NCI-H146 treated with DMSO at 0.1 percent for 48 hours (cell line): ENCODE results near the gene GPR18.

Source experiments
- DNase-seq: peaks from one replicate; lab custom pipeline; 2025; ENCODE audit not compliant: unreplicated experiment; lab: John Stamatoyannopoulos, UW

Gene GPR18

DNA sequence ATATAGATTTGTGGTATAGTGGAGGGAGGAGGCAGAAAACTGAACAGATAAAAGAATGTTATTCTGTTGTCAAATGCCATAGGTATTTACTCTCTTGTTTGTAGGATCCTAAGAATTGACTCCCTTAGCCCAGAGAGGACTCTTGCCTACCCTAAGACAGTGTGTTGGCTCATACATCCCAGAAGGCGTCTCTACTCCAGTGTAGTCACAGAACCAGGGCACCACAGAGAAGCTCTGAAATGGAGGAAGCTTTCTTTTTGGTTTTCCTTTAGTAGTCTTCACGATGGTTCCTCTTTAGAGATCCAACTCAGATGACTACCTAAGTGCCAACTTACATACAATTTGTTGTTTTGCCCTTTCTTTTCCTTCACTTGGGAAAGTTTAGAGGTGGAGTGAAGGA, 35.0 kb upstream of the GPR18 start:
- no peak for DNase-seq

DNA sequence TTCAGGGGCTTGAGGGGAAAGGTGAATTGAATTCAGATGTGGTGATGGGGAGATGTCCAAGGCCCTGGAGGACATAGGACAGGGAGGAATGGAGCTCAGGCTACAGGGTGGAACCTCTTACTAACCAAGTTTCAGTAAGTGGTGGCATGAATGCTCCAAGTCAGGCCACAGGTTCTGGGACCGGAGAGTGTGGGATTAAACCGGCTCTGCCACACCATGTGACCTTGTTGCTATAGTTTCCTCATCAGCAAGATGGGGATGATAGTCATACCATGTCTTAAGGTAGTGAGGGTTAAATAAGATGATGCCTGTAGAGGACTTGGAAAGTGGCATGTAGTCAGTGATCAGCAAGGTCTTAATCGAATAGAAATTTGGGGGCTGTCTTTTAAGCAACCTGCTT, 32.7 kb upstream of the GPR18 start:
- no peak for DNase-seq

DNA sequence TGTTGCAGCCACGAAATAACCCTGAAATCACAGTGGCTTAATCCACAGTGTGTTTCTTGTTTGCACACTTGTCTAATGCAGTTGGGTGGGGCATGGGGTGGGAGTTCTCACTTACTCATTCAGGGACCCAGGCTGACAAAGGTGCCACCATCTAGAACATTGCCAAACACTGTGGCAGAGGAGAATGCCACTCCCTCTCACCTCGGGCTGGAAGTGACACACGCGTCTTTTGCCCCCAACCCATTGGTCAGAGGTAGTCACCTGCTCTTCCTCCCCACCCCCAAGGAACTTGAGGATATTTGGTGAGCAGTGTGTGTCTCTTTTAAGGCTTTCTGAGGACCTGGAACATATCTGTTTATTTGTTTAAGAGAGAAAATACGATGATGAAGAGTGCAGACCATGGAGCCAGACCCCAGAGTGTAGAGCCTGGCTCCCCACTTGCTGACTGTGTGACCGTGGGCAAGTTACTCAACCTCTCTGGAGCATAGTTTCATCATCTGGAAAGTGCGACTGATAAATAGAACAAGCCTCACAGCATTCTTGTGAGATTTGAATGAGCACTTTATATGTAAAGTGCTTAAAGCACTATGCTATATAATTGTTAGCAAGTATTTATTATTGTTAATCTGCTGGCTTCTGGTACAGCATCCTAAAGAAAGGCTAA, 31.6 kb upstream of the GPR18 start:
- DNase-seq = no peak

DNA sequence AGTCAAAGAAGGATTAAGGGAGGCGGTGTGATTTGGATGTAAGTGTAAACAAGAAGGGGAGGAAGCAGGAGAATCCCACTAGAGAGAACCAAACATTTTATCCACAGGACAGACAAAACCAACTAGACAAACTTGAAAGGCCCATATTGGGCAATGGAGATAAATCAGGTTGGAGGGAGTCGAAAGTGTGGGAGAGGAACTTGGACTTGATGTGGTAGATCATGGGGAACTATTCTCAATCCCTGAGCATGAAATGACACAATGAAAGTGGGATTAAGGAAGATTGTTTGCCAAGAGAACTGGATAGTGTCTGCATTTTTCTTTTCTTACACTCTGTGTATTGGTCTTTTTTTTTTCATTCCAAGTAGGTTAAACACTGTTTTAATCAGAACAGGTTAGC, 31.1 kb upstream of the GPR18 start:
- no peak for DNase-seq

DNA sequence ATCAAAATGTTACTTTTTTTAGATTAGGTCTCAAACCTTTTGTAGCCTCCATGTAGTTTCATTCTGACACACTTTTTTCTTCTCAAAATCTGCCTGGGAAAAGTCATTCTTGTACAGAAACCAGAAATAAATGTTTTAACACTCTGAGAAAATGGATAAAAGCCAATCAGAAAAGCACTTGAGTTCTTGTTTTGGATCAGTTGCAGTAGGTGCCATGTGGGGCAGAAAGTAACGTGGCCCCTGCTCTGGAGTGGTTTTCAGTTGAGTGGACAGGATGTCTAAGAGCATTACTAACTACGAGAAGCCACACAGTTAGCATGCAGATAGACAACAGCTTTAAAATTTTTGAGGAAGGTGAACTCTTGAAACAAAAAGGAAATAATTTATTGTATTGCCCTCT, 29.9 kb upstream of the GPR18 start:
- no peak for DNase-seq

DNA sequence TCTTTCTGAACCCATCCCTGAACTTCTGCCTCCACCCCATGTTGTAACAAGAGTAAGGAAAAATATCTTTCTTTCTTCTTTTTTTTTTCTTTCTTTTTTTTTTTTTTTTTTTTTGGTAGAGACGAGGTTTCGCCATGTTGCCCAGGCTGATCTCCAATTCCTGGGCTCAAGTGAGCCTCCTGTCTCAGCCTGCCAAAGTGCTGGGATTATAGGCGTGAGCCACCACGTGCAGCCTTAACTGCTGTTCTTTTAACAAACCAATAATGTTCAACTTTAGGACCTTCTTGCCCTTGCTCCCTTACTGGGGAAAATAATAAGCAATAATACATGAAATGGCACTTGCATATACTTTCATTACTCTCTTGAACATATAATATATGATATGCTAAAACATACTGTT, 29.4 kb upstream of the GPR18 start:
- no peak for DNase-seq

DNA sequence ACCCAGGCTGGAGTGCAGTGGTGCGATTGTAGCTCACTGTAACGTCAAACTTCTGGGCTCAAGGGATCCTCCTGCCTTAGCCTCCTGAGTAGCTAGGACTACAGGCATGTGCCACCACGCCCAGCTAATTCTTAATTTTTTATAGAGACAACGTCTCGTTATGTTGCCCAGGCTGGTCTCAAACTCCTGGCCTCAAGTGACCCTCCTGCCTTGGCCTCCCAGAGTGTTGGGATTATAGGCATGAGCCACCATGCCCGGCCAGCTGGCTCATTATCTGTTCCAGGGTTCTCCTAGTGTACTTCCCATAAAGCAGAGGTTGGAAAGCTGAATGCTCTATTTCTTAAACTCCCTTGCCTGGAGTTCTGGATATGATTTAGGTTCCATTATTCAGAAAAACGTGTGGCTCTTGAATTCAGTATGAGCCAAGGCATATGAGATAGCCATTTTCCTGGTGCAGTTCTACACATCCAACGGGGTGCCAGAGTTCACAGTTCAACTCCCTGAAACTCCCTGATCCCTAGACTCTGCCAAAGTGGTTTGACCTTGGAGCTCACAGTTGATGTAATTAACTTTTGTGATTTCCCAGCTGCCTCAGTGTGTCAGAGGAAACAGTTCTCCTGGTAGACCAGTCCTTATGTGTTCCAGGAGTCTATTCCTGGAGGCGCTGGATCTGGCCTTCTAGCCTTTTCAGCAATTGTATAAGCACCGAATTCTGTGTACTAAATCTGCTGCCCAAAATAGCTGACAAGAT, 27.4 kb upstream of the GPR18 start:
- no peak for DNase-seq

DNA sequence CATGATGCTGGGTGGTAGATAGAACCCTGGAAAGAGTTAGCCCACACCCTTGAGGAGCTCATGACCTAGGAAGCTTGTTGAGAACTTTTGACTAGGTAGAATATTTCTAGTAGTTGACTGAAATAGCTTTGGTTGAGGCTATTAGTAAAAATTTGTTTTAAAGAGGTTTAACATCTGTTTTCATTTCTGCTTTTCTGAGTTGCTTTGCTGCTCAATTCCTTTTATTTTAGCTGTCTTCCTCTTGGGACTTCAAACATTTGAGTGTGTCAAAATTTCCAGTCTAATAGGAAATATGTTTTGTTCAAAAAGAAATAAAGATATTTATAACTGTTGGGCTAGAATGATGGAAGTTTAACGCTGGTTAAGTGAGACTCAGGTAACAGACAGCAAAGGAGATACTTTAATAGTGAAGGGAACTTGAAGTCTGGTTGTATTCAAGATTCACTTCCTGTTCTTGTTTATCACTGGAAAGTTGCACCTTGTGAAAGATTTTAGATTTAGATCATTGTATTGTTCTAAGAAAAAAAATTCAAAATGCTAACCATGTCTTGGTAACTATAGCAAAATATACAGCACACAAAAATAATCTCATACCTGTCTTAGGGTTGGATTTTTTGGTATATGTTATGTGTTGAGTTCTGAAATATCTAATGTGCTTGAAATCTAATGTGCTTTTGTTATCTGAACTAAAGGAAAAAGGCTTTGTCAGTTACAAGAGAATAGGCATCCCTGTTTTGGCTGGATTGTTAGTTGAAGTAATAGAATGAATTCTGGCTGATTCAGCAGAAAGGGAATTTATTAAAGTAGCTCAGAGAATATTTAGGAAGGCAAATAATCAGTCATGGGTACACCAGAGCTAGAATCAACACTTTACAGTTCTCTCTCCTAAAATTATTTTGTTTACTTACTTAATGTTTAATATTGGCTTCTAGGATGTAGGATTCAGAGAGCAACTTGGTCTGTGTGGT, 24.4 kb upstream of the GPR18 start:
- DNase-seq = no peak

DNA sequence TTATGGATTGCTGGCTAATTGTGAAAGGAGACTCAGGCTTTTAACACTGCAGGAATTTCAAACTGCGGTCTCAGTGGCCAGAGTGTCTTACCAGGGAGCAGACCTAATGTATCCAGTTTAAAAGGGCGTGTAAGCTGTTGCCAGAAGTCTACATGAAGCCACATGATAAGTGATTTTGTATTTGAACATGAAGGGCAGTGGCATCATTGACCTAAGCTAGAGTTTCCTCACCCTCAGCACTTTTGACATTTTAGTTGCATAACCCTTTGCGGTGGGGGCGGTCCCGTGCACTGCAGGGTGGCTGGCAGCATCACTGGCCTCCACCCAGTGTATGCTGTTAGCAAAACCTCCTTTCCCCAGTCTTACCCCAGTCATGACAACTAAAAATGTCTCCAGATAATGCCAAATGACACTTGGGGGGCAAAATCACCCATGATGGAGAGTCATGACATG, 23.7 kb upstream of the GPR18 start:
- DNase-seq = no peak

DNA sequence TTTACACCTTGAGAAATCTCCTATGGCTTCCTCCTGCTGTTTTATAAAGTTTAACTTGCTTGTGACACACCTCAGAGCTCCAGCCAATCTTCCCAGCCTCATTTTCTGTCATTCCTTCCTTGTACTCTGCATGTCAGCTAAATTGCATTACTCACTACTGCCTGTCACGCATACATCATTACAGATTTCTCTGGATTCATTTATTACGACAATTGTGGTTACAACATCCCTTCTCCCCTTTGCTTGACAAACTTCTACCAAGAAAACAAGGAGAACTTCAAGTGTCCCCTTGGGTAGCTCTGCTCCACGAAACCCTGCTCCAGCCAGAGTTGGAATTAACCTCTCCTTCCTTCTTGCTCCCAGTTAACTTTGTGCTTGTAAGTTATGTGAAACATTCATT, 22.0 kb upstream of the GPR18 start:
- no peak for DNase-seq

DNA sequence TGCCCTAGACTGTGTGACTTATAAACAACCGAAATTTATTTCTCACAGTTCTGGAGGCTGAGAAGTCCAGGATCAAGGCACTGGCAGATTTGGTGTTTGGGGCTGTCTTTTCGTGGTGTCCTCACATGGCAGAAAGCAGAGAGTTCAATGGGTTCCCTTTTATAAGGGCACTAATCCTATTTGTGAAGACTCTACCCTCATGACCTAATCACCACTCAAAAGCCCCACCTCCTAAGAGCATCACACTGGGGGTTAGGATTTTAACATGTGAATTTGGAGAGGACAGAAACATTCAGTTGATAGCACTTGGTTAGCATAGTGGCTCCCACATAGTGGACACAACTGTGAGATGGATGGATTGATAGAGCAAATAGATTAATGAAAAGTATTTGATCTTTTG, 21.5 kb upstream of the GPR18 start:
- no peak for DNase-seq

DNA sequence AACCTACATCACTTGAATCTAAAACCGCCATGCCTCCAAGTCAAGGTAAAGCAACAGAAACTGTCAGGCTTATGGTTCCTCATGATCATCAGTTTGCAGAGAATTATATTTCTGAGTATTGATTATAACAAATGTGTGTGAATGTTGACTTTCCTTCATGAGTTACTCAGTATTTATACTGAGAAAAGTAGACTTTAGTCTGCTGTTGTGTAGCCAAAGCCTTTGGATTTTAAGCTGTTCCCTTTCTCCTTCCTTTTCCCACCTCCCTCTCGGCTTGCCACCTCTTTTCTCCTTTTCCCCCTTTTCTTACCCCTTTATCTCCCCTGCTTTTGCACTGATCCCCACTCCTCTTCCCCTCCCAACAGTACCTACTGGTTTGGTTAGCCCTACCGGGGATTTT, 20.7 kb upstream of the GPR18 start:
- no peak for DNase-seq

DNA sequence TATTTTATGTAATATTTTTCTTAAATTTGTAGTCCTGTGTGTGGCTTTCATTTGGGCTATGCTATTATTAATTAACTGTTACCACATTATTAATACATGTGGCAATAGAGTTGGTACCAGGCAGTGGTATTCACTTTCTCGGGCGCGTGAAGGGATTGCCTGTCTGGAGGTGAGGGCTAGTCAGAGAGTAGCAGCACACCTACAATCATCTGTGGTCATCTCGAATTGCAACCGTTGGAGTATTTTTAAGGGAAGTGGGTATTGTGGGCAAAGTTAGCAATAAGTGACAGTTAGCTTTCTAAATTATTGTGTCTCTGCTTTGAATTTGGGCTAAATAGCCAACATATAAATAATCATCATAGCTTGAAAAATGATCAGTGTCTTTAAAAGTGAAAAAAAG, 20.0 kb upstream of the GPR18 start:
- DNase-seq = no peak

DNA sequence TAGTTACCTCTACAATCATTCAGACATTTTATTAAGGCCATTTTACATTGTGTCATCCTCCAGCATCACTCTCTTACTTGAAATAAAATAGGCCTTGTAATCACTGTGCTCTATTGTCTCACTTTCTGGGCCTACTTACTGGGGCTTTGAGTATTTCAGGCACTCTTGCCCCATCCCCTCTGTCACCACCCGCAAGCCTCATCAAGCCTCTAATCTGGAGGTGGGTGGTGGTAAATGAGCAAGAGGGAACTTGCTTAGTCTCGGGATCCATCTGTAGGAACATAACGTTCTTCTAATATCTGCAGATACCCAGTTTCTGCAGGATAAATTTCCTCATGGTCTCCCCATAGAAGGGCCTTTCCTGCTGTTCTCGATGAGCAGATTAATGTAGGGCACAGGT, 19.4 kb upstream of the GPR18 start:
- DNase-seq = no peak

DNA sequence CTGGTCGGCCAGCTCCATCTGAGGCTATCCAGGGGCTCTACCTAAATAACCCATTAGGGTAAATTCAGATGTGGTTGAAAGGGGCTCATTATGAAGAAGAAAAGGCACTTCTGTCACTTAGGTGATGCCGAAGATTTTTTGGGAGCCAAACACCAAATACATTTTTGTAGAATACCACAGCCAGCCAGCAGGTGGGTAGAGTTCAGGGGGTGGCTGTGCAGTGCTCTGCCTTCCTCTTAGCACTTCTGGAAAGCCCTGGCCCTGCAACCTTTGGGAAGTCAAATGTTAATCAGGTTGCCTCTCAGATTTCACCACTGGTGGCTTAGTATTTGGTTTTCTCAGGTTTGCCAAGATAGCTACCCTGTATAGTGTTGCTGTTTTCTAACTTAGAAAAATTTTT, 18.5 kb upstream of the GPR18 start:
- no peak for DNase-seq

DNA sequence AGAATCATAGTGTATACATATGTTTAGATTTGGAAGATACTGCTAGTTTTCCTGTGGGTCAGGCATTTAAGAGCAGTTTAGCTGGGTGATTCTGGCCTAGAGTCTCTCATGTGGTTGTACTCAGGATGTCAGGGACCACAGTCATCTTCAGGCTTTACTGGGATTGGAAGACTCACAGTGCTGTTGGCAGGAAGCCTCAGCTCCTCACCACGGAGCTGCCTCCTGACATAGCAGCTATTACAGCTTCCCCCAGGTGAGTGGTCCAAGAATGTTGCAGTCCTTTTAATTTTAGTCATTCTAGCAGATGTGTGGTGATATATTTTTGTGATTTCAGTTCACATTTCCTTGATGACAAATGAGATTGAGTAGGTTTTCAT, 16.9 kb upstream of the GPR18 start:
- DNase-seq = no peak

DNA sequence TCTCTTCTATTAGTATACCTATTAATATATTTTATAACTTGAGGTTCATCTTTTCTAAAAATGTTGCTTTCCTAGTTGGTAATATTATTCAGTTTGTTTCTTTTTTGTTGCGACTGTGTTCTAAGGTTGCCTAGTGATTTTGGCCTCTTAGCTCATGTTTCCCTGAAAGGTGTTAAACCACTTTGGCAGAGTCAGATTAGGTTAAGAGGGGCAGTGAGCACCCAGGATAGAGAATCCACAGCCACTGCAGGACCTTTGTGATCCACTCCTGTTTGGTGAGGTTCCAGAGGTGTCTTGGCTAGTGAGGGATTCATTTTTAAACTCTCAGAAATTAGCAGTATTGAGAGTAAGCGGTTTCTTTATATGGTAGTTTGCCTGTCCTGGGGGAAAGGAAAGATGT, 14.9 kb upstream of the GPR18 start:
- no peak for DNase-seq

DNA sequence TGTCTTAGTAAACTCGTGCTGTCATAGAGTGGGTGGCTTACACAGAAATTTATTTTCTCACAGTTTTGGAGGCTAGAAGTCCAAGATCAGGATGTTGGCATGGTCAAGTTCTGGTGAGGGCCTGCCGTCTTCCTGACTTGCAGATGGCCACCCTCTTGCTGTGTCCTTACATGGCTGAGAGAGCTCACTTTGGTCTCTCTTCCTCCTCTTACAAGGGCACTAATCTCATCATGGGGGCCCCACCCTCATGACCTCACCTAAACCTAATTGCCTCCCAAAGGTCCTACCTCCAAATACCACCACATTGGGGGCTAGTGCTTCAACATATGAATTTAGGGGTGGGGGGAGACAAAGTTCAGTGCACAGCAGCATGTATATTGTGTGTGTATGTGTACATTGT, 14.3 kb upstream of the GPR18 start:
- no peak for DNase-seq

DNA sequence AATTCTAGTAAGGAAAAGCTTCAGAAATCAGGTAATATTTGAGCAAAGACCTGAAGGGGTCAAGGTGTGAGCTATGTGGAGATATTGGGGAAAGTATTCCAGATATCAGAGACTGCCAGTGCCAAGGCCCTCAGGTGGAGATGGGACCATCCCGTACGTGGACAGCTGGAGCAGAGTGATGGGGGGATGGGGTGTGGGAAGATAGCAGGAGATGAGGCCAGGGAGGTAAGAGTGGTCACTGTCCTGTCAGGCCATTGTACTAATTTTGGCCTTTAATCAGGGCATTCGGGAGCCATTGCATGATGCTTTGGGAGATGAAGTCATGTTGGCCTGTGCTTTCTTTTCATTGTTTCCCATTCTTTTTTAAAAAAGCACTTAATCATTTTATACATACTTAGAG, 13.1 kb upstream of the GPR18 start:
- DNase-seq = no peak

DNA sequence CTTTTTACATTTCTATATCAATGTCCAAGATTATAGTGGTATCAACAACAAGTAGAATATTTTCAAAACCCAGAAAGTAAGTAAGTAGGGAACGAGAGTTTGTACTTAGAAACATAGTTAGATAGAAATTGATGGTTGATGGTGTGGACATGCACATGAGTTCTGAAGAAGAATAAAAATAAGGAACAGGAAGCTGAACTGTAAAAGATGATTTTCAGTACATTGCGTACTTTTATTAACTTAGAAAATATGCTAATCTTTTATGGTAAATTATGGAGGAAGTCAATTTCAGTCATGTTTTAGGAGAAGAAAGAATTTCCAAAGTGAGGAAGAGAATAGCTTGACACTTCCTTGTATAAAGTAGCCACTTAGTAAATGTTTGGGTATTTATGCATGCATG, 12.3 kb upstream of the GPR18 start:
- no peak for DNase-seq

DNA sequence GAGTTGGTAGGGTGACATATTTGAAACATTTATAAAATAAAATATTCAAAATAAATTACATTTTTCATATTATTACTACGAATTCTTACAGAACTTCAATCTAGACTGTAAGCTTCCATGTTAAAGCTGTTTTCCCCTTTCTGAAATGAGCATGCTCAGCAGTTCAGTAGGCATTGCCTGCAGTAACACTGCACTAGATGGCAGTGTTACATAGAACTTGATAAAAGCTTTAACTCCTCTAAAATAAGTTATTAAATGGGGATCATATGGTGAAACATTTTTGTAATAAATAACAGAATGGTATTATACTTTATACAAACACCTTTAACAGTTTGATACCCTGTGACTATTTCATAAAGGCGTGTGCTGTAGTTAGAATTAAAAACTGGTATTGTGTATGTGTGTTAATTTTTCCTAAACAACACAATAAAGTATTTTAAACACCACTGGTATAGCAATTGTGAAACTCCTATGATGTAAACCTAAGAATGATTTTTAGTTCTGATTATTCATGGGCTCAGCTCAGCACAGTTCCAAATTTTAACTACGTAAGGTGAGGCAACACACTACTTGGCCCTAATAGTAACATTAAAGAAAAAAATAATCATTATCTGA, 11.6 kb upstream of the GPR18 start:
- no peak for DNase-seq
